ENCODE data around the gene LPAR5. TPM values are rescaled to one million over a fixed set of nuclear protein-coding genes. Genes with fewer than 3 reads are reported as not detected.

The LPAR5 gene
- total RNA-seq, 1 donor from 2014 or later: 7.0 TPM

- H3K27me3 ChIP-seq (ENCODE audit: low read depth): no peaks in the 10 kb centered on the region
- no peak for DNase-seq
- TF ChIP-seq CTCF (IDR thresholded peaks at IDR 0.05; ENCODE audit: borderline replicate concordance): no peak
- H3K4me1 ChIP-seq: no peaks in the 10 kb centered on the region
- H3K27ac ChIP-seq (replicated peaks): no peak overlapping the region
- no peak overlapping the region for H3K4me3 ChIP-seq
- no peaks in the 10 kb centered on the region for H3K9me3 ChIP-seq (replicated peaks)
- H3K36me3 ChIP-seq: peaks cover 99% of the 10 kb centered on the region
- intact Hi-C loops (cut with micrococcal nuclease): no loop called here
Measured at GRCh38 chr12:6574576-6575295, 61.0 kb downstream of the LPAR5 start.

- no peak for DNase-seq
- no peaks in the 10 kb centered on the region for H3K9me3 ChIP-seq (replicated peaks)
- peaks cover 84% of the 10 kb centered on the region for H3K36me3 ChIP-seq
Measured at GRCh38 chr12:6573001-6573400, 62.8 kb downstream of the LPAR5 start.

GRCh38 chr12:6570264-6570887 is 65.4 kb downstream of the LPAR5 start:
- peak; percentile 40 for TF ChIP-seq CTCF (IDR thresholded peaks at IDR 0.05; ENCODE audit: borderline replicate concordance)
- H3K4me1 ChIP-seq: peaks cover 25% of the 10 kb centered on the region
- H3K27ac ChIP-seq (replicated peaks): no peak overlapping the region
- H3K4me3 ChIP-seq: no peak overlapping the region
- H3K9me3 ChIP-seq (replicated peaks): no peaks in the 10 kb centered on the region
- no peak for DNase-seq
- intact Hi-C loops (cut with micrococcal nuclease): no loop called here
- no peaks in the 10 kb centered on the region for H3K27me3 ChIP-seq (ENCODE audit: low read depth)
- H3K36me3 ChIP-seq: peaks cover 71% of the 10 kb centered on the region

More at GRCh38 chr12:6573001-6573400, 62.8 kb downstream of the LPAR5 start:
- no peaks in the 10 kb centered on the region for H3K27me3 ChIP-seq (ENCODE audit: low read depth)
- no peak overlapping the region for H3K4me3 ChIP-seq
- peaks cover 9% of the 10 kb centered on the region for H3K4me1 ChIP-seq
- intact Hi-C loops (cut with micrococcal nuclease): no loop called here
- H3K27ac ChIP-seq (replicated peaks): no peak overlapping the region
- no peak for TF ChIP-seq CTCF (IDR thresholded peaks at IDR 0.05; ENCODE audit: borderline replicate concordance)

GRCh38 chr12:6569786-6570185 is 66.0 kb downstream of the LPAR5 start:
- intact Hi-C loops (cut with micrococcal nuclease): no loop called here
- no peak for TF ChIP-seq CTCF (IDR thresholded peaks at IDR 0.05; ENCODE audit: borderline replicate concordance)
- Histone ChIP-seq H3K27me3 (ENCODE audit: low read depth) (no peaks in the 10 kb centered on the region), H3K9me3 (replicated peaks) (no peaks in the 10 kb centered on the region), H3K4me3 (no peak overlapping the region), H3K27ac (replicated peaks) (no peak overlapping the region), H3K36me3 (peaks cover 71% of the 10 kb centered on the region), H3K4me1 (peaks cover 25% of the 10 kb centered on the region)
- no peak for DNase-seq

GRCh38 chr12:6569312-6569711 is 66.4 kb downstream of the LPAR5 start:
- Histone ChIP-seq H3K9me3 (replicated peaks) (no peaks in the 10 kb centered on the region), H3K4me3 (no peak overlapping the region), H3K27ac (replicated peaks) (no peak overlapping the region), H3K36me3 (peaks cover 71% of the 10 kb centered on the region), H3K4me1 (peaks cover 25% of the 10 kb centered on the region), H3K27me3 (ENCODE audit: low read depth) (no peaks in the 10 kb centered on the region)
- intact Hi-C loops (cut with micrococcal nuclease): no loop called here
- no peak for DNase-seq
- TF ChIP-seq CTCF (IDR thresholded peaks at IDR 0.05; ENCODE audit: borderline replicate concordance): no peak

Other genes starting within 250 kb of the LPAR5 start
- 0.16 TPM for gene CD27, start 191.0 kb downstream of the LPAR5 start, total RNA-seq
- gene TAPBPL, start 183.9 kb downstream of the LPAR5 start, total RNA-seq: 16.4 TPM
- gene VAMP1, start 165.3 kb downstream of the LPAR5 start, total RNA-seq: 4.2 TPM
- gene MRPL51, start 142.7 kb downstream of the LPAR5 start, total RNA-seq: 235 TPM
- gene NCAPD2, start 141.9 kb downstream of the LPAR5 start, total RNA-seq: 9.2 TPM
- gene GAPDH, start 101.4 kb downstream of the LPAR5 start, total RNA-seq: 4,161 TPM
- gene IFFO1, start 79.9 kb downstream of the LPAR5 start, total RNA-seq: 14.4 TPM
- 15.3 TPM for gene NOP2, start 67.7 kb downstream of the LPAR5 start, total RNA-seq
- gene CHD4, start 28.6 kb downstream of the LPAR5 start, total RNA-seq: 151 TPM
- gene ACRBP, start 11.5 kb upstream of the LPAR5 start, total RNA-seq: 1.4 TPM
- 23.2 TPM for gene ING4, start 27.2 kb upstream of the LPAR5 start, total RNA-seq
- gene ZNF384, start 53.4 kb upstream of the LPAR5 start, total RNA-seq: 26.5 TPM
- gene PIANP, start 64.9 kb upstream of the LPAR5 start, total RNA-seq: 0.41 TPM
- 73.2 TPM for gene COPS7A, start 88.1 kb upstream of the LPAR5 start, total RNA-seq
- gene MLF2, start 117.2 kb upstream of the LPAR5 start, total RNA-seq: 153 TPM
- gene PTMS, start 130.4 kb upstream of the LPAR5 start, total RNA-seq: 104 TPM
- gene LAG3, start 136.6 kb upstream of the LPAR5 start, total RNA-seq: not detected
- gene CD4, start 153.6 kb upstream of the LPAR5 start, total RNA-seq: 7.4 TPM
- 6.5 TPM for gene GPR162, start 185.9 kb upstream of the LPAR5 start, total RNA-seq
- 17.5 TPM for gene P3H3, start 192.4 kb upstream of the LPAR5 start, total RNA-seq
- 7.5 TPM for gene GNB3, start 205.0 kb upstream of the LPAR5 start, total RNA-seq
- gene CDCA3, start 215.3 kb upstream of the LPAR5 start, total RNA-seq: 0.55 TPM
- gene USP5, start 216.2 kb upstream of the LPAR5 start, total RNA-seq: 73.6 TPM
- 753 TPM for gene TPI1, start 231.6 kb upstream of the LPAR5 start, total RNA-seq
- gene SPSB2, start 237.3 kb upstream of the LPAR5 start, total RNA-seq: 3.2 TPM

All from left ventricle myocardium inferior (tissue), 1 donor.